MM.1S (cell line): Measurements from ENCODE around the gene TAB2.

ENCODE experiments used
- EZH2 ChIP-seq: fragments of 300-600 bp; sonication (generic); optimal IDR thresholded peaks from 2 replicates; pipeline ENCODE3; 2017; ENCODE audit warnings: low read depth, mild to moderate bottlenecking, antibody characterized with exemption, low read length, mixed read lengths
- EZH2phosphoT487 ChIP-seq: fragments of 300-600 bp; sonication (generic); IDR thresholded peaks from 2 replicates; pipeline ENCODE4 v1.6.1; 2018; ENCODE audit warnings: antibody characterized with exemption, low read length
- TF ChIP-seq, protein P1 (sequence below): fragments of 300-600 bp; sonication (generic); IDR thresholded peaks from 2 replicates; pipeline ENCODE4 v1.5.1; 2016; ENCODE audit warnings: antibody characterized with exemption, low read length, mixed read lengths

DNA sequence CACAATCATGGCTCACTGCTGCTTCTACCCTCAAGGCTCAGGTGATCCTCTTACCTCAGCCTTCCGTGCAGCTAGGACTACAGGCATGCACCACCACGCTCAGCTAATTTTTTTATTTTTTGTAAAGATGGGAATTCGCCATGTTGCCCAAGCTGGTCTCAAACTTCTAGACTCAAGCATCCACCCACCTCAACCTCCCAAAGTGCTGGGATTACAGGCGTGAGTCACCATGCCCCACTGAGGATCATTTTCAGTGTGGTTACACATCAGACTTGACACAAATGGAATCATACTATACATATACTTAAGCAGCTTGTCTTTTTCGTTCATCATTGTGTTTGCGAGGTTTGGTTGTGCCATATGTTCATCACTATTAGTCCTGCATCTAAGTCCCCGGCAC, 140.7 kb downstream of the TAB2 start:
- TF ChIP-seq EZH2 (no peak), EZH2phosphoT487 (no peak)
- TF ChIP-seq, protein P1, sequence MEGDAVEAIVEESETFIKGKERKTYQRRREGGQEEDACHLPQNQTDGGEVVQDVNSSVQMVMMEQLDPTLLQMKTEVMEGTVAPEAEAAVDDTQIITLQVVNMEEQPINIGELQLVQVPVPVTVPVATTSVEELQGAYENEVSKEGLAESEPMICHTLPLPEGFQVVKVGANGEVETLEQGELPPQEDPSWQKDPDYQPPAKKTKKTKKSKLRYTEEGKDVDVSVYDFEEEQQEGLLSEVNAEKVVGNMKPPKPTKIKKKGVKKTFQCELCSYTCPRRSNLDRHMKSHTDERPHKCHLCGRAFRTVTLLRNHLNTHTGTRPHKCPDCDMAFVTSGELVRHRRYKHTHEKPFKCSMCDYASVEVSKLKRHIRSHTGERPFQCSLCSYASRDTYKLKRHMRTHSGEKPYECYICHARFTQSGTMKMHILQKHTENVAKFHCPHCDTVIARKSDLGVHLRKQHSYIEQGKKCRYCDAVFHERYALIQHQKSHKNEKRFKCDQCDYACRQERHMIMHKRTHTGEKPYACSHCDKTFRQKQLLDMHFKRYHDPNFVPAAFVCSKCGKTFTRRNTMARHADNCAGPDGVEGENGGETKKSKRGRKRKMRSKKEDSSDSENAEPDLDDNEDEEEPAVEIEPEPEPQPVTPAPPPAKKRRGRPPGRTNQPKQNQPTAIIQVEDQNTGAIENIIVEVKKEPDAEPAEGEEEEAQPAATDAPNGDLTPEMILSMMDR, result no peak
